Ectodermal cell (in vitro differentiated cells): ENCODE measurements around the gene FAM149B1. TPM values are rescaled to one million over a fixed set of nuclear protein-coding genes. Genes with fewer than 3 reads are reported as not detected.

Experiments
- H3K27ac ChIP-seq: 2 replicates; pipeline ENCODE4 v1.7.0; 2013; ENCODE audit warnings: mild to moderate bottlenecking, low read depth, low read length; ENCODE audit not compliant: insufficient read depth, poor library complexity, severe bottlenecking
- H3K27me3 ChIP-seq: 2 replicates; pipeline ENCODE4 v1.7.0; 2013; ENCODE audit warnings: mild to moderate bottlenecking, low read length; ENCODE audit not compliant: insufficient read depth, control insufficient read depth, poor library complexity, severe bottlenecking
- H3K36me3 ChIP-seq: one replicate; pipeline ENCODE4 v1.7.0; 2013; ENCODE audit warnings: low read length; ENCODE audit not compliant: control insufficient read depth, insufficient read depth
- H3K4me1 ChIP-seq: one replicate; pipeline ENCODE4 v1.7.0; 2013; ENCODE audit warnings: low read length; ENCODE audit not compliant: control insufficient read depth, insufficient read depth
- H3K4me3 ChIP-seq: 2 replicates; pipeline ENCODE4 v1.7.0; 2013; ENCODE audit warnings: low read depth, low read length, control low read depth; ENCODE audit not compliant: insufficient read depth
- H3K9me3 ChIP-seq: 2 replicates; pipeline ENCODE4 v1.7.0; 2013; ENCODE audit warnings: mild to moderate bottlenecking, low read length, moderate library complexity; ENCODE audit not compliant: control insufficient read depth
- WGBS, 2 experiments: methylation state at CpG; one replicate each; pipeline ENCODE4 v1.1.7; 2013; ENCODE audit warnings: missing lambda C conversion rate in 2 of 2; 5-methylcytosine and 5-hydroxymethylcytosine counted together
- polyA plus RNA-seq, 4 experiments: library from polyadenylated mRNA; stranded (reverse); fragments of 50-300 nt; gene quantifications; one replicate each; pipeline ENCODE4 v1.2.3, GENCODE V29; 2013

FAM149B1 gene
- 38.1 TPM for polyA plus RNA-seq (2013, experiment 1 of 4)
- polyA plus RNA-seq (2013, experiment 2 of 4) = 34.3 TPM
- polyA plus RNA-seq (2013, experiment 3 of 4) = 27.6 TPM
- polyA plus RNA-seq (2013, experiment 4 of 4) = 29.9 TPM

DNA sequence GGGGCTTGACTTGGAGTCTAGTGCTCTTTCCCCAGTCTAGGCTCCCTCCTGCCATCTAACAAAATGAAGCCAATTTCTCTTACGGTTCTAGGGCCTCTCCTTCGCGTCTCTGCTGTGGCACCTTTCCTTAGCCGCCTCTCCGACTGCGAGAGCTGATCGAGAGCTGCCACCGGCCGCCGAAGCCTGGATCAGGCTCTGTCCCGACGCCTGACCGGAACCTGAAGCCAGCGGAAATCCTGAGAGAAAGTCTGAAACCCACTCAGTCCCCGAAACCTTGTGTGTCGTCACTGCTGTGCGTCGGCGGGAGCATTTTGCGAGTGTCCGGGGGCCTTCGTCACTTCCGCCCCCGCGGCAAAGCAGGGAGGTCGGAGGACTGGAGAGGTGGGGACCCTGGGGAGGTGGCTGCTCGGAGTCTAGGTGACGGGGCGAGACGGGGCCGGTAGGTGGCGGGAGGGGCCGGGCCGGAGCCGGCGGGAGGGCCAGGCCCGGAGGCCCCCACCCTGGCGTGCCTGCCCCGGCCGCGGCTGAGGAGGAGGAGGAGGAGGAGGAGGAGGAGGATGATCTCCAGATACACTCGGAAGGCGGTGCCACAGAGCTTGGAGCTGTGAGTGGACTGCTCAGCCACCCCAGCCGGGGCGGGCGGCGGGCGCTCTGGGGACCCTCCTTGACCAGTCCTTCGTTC is at the start of gene FAM149B1, which contains the start of gene ECD:
TSS of gene FAM149B1 (plus strand) at position 337 of the 682 bp plus-strand sequence. CDS start at position 558, 221 bp downstream.
TSS of gene ECD (minus strand) at position 226 of the 682 bp plus-strand sequence. CDS start 4,071 bp downstream, outside the sequence.
- WGBS, 2 experiments = 0 to 1% methylated on average over 49 of the region's 49 CpGs
- H3K9me3 ChIP-seq = no peaks in the 10 kb centered on the region
- H3K4me1 ChIP-seq = no peaks in the 10 kb centered on the region

DNA sequence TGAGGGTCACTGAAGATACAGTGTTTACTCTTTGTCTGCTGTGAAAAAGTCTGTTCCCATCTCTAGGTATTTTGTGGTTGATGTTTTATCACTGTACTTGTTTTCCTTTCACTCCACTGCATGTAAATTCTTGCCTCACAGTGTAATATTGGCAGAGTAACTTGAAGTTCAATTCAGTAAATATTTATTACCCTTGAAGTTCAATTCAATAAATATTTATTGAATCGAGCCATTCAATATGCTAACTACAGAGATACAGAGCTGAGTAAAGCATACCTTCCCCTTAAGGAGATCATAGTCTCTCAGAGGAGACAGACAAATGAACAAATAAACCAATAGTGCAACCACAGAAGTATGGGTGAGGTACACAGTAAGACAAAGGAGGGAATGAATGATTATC is 48.5 kb upstream of the FAM149B1 start:
- Histone ChIP-seq H3K4me1 (no peaks in the 10 kb centered on the region), H3K9me3 (no peaks in the 10 kb centered on the region), H3K36me3 (no peaks in the 10 kb centered on the region), H3K27ac (no peak overlapping the region), H3K27me3 (no peaks in the 10 kb centered on the region), H3K4me3 (no peak overlapping the region)
- WGBS, 2 experiments = 75 to 82% methylated on average over 1 of the region's 1 CpG

More for the DNA sequence above, at the start of gene FAM149B1, which contains the start of gene ECD:
- peak within 1 kb of the TSS; percentile 92 for H3K27ac ChIP-seq
- H3K27me3 ChIP-seq = no peaks in the 10 kb centered on the region
- H3K4me3 ChIP-seq = peak within 1 kb of the TSS; percentile 73
- no peaks in the 10 kb centered on the region for H3K36me3 ChIP-seq

DNA sequence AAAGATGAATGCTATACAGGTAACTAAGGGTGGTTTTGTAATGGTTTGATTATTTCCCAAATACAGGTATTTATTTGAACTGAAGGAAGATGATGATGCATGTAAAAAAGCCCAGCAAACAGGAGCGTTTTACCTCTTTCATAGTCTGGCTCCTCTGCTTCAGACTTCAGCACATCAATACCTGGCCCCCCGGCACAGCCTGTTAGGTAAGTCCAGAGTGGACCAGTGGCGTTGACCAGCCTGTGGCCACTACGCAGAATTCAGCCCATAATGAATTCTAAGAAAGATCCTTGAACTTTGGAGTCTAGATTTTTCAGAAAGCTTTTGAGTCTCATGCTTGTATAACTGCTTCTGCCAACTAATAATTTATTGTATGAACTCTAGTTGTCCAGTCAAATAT is 48.0 kb upstream of the FAM149B1 start:
- Histone ChIP-seq H3K27me3 (no peaks in the 10 kb centered on the region), H3K9me3 (no peaks in the 10 kb centered on the region), H3K4me3 (no peak overlapping the region), H3K36me3 (no peaks in the 10 kb centered on the region), H3K4me1 (no peaks in the 10 kb centered on the region), H3K27ac (no peak overlapping the region)
- 94 to 95% methylated on average over 4 of the region's 4 CpGs for WGBS, 2 experiments

DNA sequence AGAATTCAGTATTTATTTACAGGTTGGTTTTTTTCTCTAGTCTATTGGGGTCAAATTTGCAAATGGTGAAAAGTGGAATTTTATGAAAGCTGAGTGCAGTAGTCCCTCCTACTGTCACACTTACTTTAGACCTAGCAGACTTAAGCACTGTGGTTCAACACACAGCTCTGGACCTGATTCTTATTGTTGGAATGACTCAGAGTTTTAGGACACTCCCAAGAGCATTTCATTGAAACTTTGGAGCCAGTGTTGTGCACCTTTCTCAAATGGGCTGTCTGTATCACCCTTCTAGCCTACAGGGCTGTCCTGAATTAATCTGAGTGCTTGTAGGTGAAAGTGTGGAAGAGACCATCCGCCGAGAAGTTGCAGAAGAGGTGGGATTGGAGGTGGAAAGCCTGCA is 41.6 kb upstream of the FAM149B1 start:
- no peak overlapping the region for H3K4me3 ChIP-seq
- H3K27ac ChIP-seq = no peak overlapping the region
- H3K27me3 ChIP-seq = no peaks in the 10 kb centered on the region
- H3K9me3 ChIP-seq = no peaks in the 10 kb centered on the region
- H3K36me3 ChIP-seq = peaks cover 8% of the 10 kb centered on the region
- no peaks in the 10 kb centered on the region for H3K4me1 ChIP-seq
- 96 to 97% methylated on average over 2 of the region's 2 CpGs for WGBS, 2 experiments

DNA sequence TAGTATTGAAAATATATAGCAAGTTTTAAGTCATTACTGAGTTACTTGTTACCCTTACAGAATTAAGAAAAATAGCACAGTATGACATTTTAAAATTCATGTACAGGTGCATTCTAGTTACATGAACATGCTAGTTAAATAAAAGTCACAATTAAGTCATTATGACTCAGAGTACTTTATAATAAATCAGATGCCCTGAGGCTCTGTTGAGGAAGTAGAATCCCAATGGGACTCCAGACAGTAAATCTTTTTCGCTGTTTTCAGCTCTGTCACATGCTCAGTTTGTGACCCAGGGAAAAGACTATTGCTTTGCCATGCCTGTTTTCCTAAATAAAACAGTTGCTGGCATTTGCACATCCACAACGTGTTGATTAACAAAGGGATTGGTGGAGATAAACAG is 36.6 kb upstream of the FAM149B1 start:
- H3K27ac ChIP-seq = no peak overlapping the region
- H3K4me3 ChIP-seq = no peak overlapping the region
- H3K36me3 ChIP-seq = peaks cover 25% of the 10 kb centered on the region
- H3K27me3 ChIP-seq = no peaks in the 10 kb centered on the region
- no peaks in the 10 kb centered on the region for H3K4me1 ChIP-seq
- no peaks in the 10 kb centered on the region for H3K9me3 ChIP-seq
- WGBS, 2 experiments = 94 to 95% methylated on average over 2 of the region's 2 CpGs

DNA sequence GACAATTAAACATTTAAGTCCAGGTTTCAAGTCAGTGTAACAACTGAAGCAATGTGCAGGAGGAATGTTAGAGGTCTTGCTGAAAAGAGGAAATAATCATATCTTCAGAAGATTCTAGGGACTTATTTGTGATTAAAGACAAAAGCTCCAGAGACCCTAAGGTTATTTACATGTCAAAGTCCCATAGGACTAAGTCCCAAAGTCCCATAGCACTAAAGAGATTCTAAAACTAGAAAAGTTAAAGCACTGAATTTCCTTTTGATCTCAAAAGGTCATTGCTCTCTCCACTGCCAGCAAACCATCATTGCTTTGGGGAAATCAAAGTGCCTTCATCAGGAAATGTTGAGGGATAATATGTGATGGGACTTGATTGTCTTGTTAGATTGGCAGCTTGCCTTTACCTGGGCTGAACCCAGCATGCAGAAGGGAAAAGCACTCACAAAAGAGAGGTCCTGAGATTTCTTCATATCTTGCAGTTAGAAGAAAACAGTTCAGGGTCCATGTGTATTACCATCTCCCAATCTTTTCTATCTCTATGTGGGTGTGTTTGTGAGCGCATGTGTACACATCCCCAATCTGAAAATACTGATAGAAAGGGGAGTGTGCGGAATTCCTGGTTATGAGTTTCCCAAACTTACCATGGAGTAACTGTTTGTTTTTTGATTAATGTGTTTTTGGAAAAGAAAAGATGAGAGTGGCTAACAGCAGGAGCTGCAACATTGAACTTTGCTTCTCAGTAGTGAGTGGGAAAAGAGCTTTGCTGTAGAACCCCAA is 35.8 kb upstream of the FAM149B1 start:
- Histone ChIP-seq H3K4me1 (no peaks in the 10 kb centered on the region), H3K9me3 (no peaks in the 10 kb centered on the region), H3K27ac (no peak overlapping the region), H3K36me3 (peaks cover 29% of the 10 kb centered on the region), H3K4me3 (no peak overlapping the region), H3K27me3 (no peaks in the 10 kb centered on the region)
- whole genome bisulfite sequencing, 2 experiments = 97% methylated on average over 2 of the region's 2 CpGs

DNA sequence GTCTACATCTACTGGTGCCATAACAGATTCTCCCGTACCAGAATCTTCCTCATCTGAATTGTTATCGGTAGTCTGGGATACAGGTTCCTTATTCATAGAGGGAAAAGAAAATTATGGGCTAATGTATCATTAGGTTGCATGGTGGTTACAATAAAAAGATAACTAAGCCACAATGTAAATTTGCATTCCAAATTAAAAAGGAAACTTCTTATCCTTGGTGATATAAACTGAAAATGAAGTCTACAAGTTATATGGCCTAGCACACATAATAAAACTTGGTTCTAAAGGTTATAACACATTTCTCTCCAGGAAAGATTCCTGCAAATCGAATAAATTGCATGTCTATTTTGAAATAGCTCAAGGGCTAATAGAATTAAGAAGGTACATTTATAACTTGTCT is 33.2 kb upstream of the FAM149B1 start:
- Histone ChIP-seq H3K36me3 (peaks cover 49% of the 10 kb centered on the region), H3K27me3 (no peaks in the 10 kb centered on the region), H3K4me1 (no peaks in the 10 kb centered on the region), H3K9me3 (no peaks in the 10 kb centered on the region), H3K4me3 (no peak overlapping the region), H3K27ac (no peak overlapping the region)
- 96 to 100% methylated on average over 2 to 3 of the region's 3 CpGs for WGBS, 2 experiments

DNA sequence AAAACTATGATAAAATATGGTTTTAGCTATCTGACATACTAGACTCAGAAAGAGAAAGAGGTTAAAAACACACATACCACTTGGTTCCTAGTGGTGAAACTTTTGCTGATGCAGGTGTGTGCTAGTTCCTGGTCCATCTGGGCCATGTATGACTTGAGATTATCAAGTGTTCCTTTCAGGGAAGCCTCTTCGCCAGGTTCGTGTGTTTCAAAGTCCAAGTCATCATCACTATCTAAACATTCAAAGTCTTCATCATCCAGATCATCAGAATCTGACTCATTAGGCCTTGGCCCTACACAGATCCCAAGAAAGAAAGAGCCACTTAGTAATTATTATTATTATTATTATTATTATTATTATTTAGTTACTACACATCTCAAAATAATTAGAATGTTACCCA is 31.3 kb upstream of the FAM149B1 start:
- Histone ChIP-seq H3K4me3 (no peak overlapping the region), H3K9me3 (no peaks in the 10 kb centered on the region), H3K27ac (no peak overlapping the region), H3K4me1 (no peaks in the 10 kb centered on the region), H3K27me3 (no peaks in the 10 kb centered on the region), H3K36me3 (peaks cover 45% of the 10 kb centered on the region)
- 98 to 100% methylated on average over 2 of the region's 2 CpGs for WGBS, 2 experiments

DNA sequence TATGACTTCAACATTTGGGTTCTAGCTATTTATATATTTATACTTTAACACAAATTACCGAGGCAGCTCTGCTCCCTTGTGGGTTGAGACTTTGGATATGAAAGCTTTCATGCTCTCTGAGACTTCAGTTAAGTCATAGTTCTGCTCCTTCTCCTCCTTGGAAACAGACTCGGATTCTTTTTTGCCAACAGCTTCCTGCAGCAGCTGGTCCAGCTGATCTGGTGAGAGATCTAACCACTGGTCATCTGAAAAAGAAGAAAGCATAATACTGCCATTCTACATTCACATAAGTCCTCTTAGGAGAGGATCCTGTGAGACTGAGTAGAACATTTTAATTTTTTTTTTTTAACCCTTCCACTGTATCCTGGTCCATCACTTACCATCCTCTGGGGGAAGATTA is 28.7 kb upstream of the FAM149B1 start:
- no peaks in the 10 kb centered on the region for H3K9me3 ChIP-seq
- 97% methylated on average over 2 of the region's 2 CpGs for WGBS, 2 experiments

DNA sequence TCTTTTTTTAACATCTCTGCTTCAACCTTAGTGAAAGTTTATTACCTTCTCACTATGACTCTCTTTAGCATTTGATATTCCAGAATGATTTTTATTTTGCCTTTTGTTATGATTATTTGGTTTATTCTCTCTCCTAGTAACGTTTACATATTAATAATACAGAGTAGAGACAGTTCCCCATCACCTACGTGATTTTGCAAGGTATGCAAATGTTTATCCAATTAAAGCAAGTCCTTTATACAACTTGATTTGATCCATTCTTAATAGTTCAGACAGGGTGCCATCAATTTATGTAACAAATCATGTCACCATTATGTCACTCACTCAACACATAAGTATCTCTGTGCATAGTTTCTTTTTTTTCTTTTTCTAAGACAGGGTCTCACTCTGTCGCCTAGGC is 26.3 kb upstream of the FAM149B1 start:
- H3K36me3 ChIP-seq = peaks cover 34% of the 10 kb centered on the region
- H3K4me3 ChIP-seq = no peak overlapping the region
- WGBS, 2 experiments = 93 to 99% methylated on average over 2 to 3 of the region's 3 CpGs

More for the DNA sequence above, 28.7 kb upstream of the FAM149B1 start:
- Histone ChIP-seq H3K36me3 (peaks cover 42% of the 10 kb centered on the region), H3K27ac (no peak overlapping the region), H3K4me3 (no peak overlapping the region), H3K4me1 (no peaks in the 10 kb centered on the region), H3K27me3 (no peaks in the 10 kb centered on the region)

More for the DNA sequence above, 26.3 kb upstream of the FAM149B1 start:
- Histone ChIP-seq H3K27ac (no peak overlapping the region), H3K4me1 (no peaks in the 10 kb centered on the region), H3K27me3 (no peaks in the 10 kb centered on the region), H3K9me3 (no peaks in the 10 kb centered on the region)
